Left renal pelvis (tissue), 4 donors: ENCODE measurements around the gene DHX16. TPM values are rescaled to one million over a fixed set of nuclear protein-coding genes. Genes with fewer than 3 reads are reported as not detected.
"Not testable (repeated sequence)": the region's sequence is repeated elsewhere in the genome, so short reads cannot be mapped to it uniquely, and the experiment has no call there.

Experiments used
- DNase-seq, 4 donors: peaks; one replicate each; pipeline ENCODE4 v3.0.0-alpha.2; 2013; ENCODE audit warnings: low read depth in 4 of 4, low spot score in 3 of 4
- polyA plus RNA-seq, 4 donors: library from polyadenylated mRNA; unstranded; fragments of 120-200 nt; gene quantifications; one replicate each; pipeline ENCODE4 v1.2.1, GENCODE V29; 2013; ENCODE audit not compliant: insufficient read length in 4 of 4

The DHX16 gene
- polyA plus RNA-seq, 4 donors = 28.8 to 51.3 (median 41.2) TPM

- DNase-seq = no peak
Measured at GRCh38 chr6:30681766-30682142, 8.9 kb upstream of the DHX16 start.

- DNase-seq = no peak
Measured at GRCh38 chr6:30679765-30680535, 7.1 kb upstream of the DHX16 start.

GRCh38 chr6:30678964-30679726 is 6.3 kb upstream of the DHX16 start:
- no peak for DNase-seq

- DNase-seq = no peak
Measured at GRCh38 chr6:30676660-30677285, 4.0 kb upstream of the DHX16 start.

- DNase-seq = no peak
Measured at GRCh38 chr6:30670760-30671527, 1.9 kb downstream of the DHX16 start.

GRCh38 chr6:30666300-30666699 is 6.5 kb downstream of the DHX16 start:
- DNase-seq = not testable (repeated sequence)

- DNase-seq = no peak
Measured at GRCh38 chr6:30664994-30665767, 7.6 kb downstream of the DHX16 start.

- DNase-seq = not testable (repeated sequence)
Measured at GRCh38 chr6:30657922-30658321, 14.9 kb downstream of the DHX16 start.

GRCh38 chr6:30657454-30657853 is 15.4 kb downstream of the DHX16 start:
- no peak for DNase-seq

GRCh38 chr6:30656513-30656912 is 16.3 kb downstream of the DHX16 start:
- DNase-seq = no peak

- no peak for DNase-seq
Measured at GRCh38 chr6:30655743-30656094, 17.1 kb downstream of the DHX16 start.

GRCh38 chr6:30654798-30655742 is 17.7 kb downstream of the DHX16 start:
- no peak for DNase-seq

- DNase-seq = no peak
Measured at GRCh38 chr6:30651143-30651542, 21.7 kb downstream of the DHX16 start.

- peak; percentile 34 to 69 (median 62) for DNase-seq
Measured at GRCh38 chr6:30647242-30648116, 25.3 kb downstream of the DHX16 start.

GRCh38 chr6:30646450-30647241 is 26.2 kb downstream of the DHX16 start, which contains the start of gene C6orf136:
Gene C6orf136, plus strand, starts transcription at chr6:30647133. Its CDS starts 99 bp downstream, at chr6:30647232.
- DNase-seq = peak; percentile 71 to 80 (median 76)

GRCh38 chr6:30645989-30646388 is 26.8 kb downstream of the DHX16 start:
- DNase-seq = no peak

- DNase-seq = no peak
Measured at GRCh38 chr6:30644769-30645168, 28.0 kb downstream of the DHX16 start.
